Mesenchymal stem cell (in vitro differentiated cells and primary cell): Measurements from ENCODE around the gene BRD4.

ENCODE experiments used
- DNase-seq: peaks from one replicate; pipeline ENCODE4 v3.0.0-alpha.2; 2013
- H2AFZ ChIP-seq: one replicate; pipeline ENCODE4 v1.6.1; 2013; ENCODE audit warnings: low read depth, mild to moderate bottlenecking, control low read depth, inconsistent platforms, low read length, moderate library complexity
- H2AK5ac ChIP-seq: 2 replicates; pipeline ENCODE4 v1.6.1; 2013; ENCODE audit warnings: low read length, moderate library complexity, mild to moderate bottlenecking, inconsistent platforms; ENCODE audit not compliant: severe bottlenecking
- H2BK120ac ChIP-seq: one replicate; pipeline ENCODE4 v1.6.1; 2013; ENCODE audit warnings: low read depth, mild to moderate bottlenecking, inconsistent platforms, low read length, moderate library complexity
- H2BK12ac ChIP-seq, 2 experiments: one replicate each; pipeline ENCODE4 v1.6.1; 2013; ENCODE audit warnings: inconsistent platforms in 2 of 2, low read length in 2 of 2, mild to moderate bottlenecking in 2 of 2, moderate library complexity in 2 of 2, control low read depth in 1 of 2
- H2BK15ac ChIP-seq: one replicate; pipeline ENCODE4 v1.6.1; 2013; ENCODE audit warnings: mild to moderate bottlenecking, low read depth, inconsistent platforms; ENCODE audit not compliant: poor library complexity, severe bottlenecking
- H2BK5ac ChIP-seq: 2 replicates; pipeline ENCODE4 v1.6.1; 2013; ENCODE audit warnings: low read depth, mild to moderate bottlenecking, low read length, control low read depth, inconsistent platforms; ENCODE audit not compliant: poor library complexity, severe bottlenecking
- H3K14ac ChIP-seq, 2 experiments: one replicate each; pipeline ENCODE4 v1.6.1; 2013; ENCODE audit warnings: inconsistent platforms in 2 of 2, low read length in 2 of 2, control low read depth in 1 of 2, mild to moderate bottlenecking in 1 of 2, moderate library complexity in 1 of 2
- H3K18ac ChIP-seq, 2 experiments: one replicate each; pipeline ENCODE4 v1.6.1; 2013; ENCODE audit warnings: inconsistent platforms in 2 of 2, low read length in 2 of 2, control low read depth in 1 of 2, low read depth in 1 of 2, mild to moderate bottlenecking in 1 of 2
- H3K23ac ChIP-seq, 2 experiments: one replicate each; pipeline ENCODE4 v1.6.1; 2013; ENCODE audit warnings: inconsistent platforms in 2 of 2, low read length in 2 of 2, mild to moderate bottlenecking in 2 of 2, moderate library complexity in 2 of 2, control low read depth in 1 of 2
- H3K27ac ChIP-seq: 2 replicates; pipeline ENCODE4 v1.5.1; 2013; ENCODE audit warnings: mild to moderate bottlenecking, moderate library complexity, low read length, control low read depth, inconsistent platforms; ENCODE audit not compliant: poor library complexity, severe bottlenecking
- H3K27me3 ChIP-seq, 2 experiments: 2 replicates each; pipeline versions ENCODE4 v1.6.1 to v1.7.0; 2013; ENCODE audit warnings: low read length in 2 of 2, mild to moderate bottlenecking in 2 of 2, moderate library complexity in 2 of 2, control low read depth in 1 of 2, inconsistent platforms in 1 of 2; ENCODE audit not compliant: control insufficient read depth in 1 of 2, insufficient read depth in 1 of 2
- H3K36me3 ChIP-seq, 2 experiments: 2 replicates each; pipeline versions ENCODE4 v1.6.1 to v1.7.0; 2013; ENCODE audit warnings: low read length in 2 of 2, control low read depth in 1 of 2, inconsistent platforms in 1 of 2, low read depth in 1 of 2, mild to moderate bottlenecking in 1 of 2; ENCODE audit not compliant: insufficient read depth in 2 of 2, control insufficient read depth in 1 of 2
- H3K4ac ChIP-seq, 2 experiments: one replicate each; pipeline ENCODE4 v1.6.1; 2013; ENCODE audit warnings: inconsistent platforms in 2 of 2, low read length in 2 of 2, mild to moderate bottlenecking in 2 of 2, moderate library complexity in 2 of 2, control low read depth in 1 of 2, low read depth in 1 of 2
- H3K4me1 ChIP-seq: 2 replicates; pipeline ENCODE4 v1.6.1; 2013; ENCODE audit warnings: low read depth, low read length, control low read depth; ENCODE audit not compliant: control insufficient read depth, insufficient read depth
- H3K4me2 ChIP-seq: 2 replicates; pipeline ENCODE4 v1.6.1; 2013; ENCODE audit warnings: low read length, mild to moderate bottlenecking, inconsistent platforms; ENCODE audit not compliant: poor library complexity, severe bottlenecking
- H3K4me3 ChIP-seq, 2 experiments: 2 replicates each; pipeline versions ENCODE4 v1.5.1 to v1.7.0; 2013; ENCODE audit warnings: low read length in 2 of 2, mild to moderate bottlenecking in 2 of 2, control low read depth in 1 of 2, low read depth in 1 of 2; ENCODE audit not compliant: insufficient read depth in 1 of 2
- H3K79me1 ChIP-seq: replicated peaks from 2 replicates; pipeline ENCODE4 v1.6.1; 2013; ENCODE audit warnings: mild to moderate bottlenecking, control low read depth, low read length, inconsistent platforms; ENCODE audit not compliant: poor library complexity, severe bottlenecking
- H3K9ac ChIP-seq: 2 replicates; pipeline ENCODE4 v1.7.0; 2013; ENCODE audit warnings: mild to moderate bottlenecking, low read length, moderate library complexity
- H3K9me3 ChIP-seq: 2 replicates; pipeline ENCODE4 v1.7.0; 2013; ENCODE audit warnings: mild to moderate bottlenecking, low read length; ENCODE audit not compliant: control insufficient read depth
- H4K8ac ChIP-seq: one replicate; pipeline ENCODE4 v1.6.1; 2013; ENCODE audit warnings: inconsistent platforms, mild to moderate bottlenecking, low read length, moderate library complexity
- H4K91ac ChIP-seq: one replicate; pipeline ENCODE4 v1.6.1; 2013; ENCODE audit warnings: mild to moderate bottlenecking, low read length, inconsistent platforms
- WGBS: methylation state at CpG from one replicate; pipeline ENCODE4 v1.1.7; 2013; ENCODE audit warnings: mixed read lengths; 5-methylcytosine and 5-hydroxymethylcytosine counted together

The BRD4 gene

DNA sequence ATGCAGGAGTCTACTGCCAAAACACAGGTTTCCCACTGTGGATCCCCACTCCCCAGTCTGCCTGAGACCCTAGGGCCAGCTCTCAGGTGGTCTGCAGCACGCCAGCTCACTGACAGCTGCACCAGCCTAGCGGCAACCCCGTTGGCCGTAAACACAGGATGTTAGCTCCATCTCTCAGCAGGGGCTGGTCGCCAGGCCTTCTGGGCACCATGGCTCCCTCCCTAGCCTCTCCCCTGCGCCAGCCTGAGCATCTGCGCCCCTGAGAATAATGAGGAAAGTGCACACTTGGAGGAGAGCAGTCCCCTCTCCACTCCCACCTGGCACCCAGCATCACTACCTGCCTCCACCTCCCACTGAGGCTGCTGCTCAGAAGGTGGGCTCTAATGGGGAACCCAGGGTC lies 79.3 kb downstream of the BRD4 start:
- Histone ChIP-seq H2BK120ac (no peak overlapping the region), H3K14ac (no peak overlapping the region), H2BK12ac (no peak overlapping the region), H3K4me1 (peaks cover 50% of the 10 kb centered on the region), H3K9ac (no peak overlapping the region), H4K91ac (no peak overlapping the region), H2AFZ (no peak overlapping the region), H3K23ac (no peak overlapping the region), H3K27ac (no peak overlapping the region), H2AK5ac (peak overlapping the region; percentile 3), H3K36me3 (peaks cover 66 to 72% of the 10 kb centered on the region in 2 experiments), H4K8ac (no peak overlapping the region), H3K18ac (no peak overlapping the region), H3K4ac (no peak overlapping the region), H2BK15ac (no peak overlapping the region), H3K4me3 (no peak overlapping the region), H3K9me3 (no peaks in the 10 kb centered on the region), H3K27me3 (no peaks in the 10 kb centered on the region), H2BK5ac (no peak overlapping the region), H3K4me2 (no peak overlapping the region), H3K79me1 (peaks cover 53% of the 10 kb centered on the region)
- 82% methylated on average over 5 of the region's 7 CpGs for WGBS
- DNase-seq: no peak

DNA sequence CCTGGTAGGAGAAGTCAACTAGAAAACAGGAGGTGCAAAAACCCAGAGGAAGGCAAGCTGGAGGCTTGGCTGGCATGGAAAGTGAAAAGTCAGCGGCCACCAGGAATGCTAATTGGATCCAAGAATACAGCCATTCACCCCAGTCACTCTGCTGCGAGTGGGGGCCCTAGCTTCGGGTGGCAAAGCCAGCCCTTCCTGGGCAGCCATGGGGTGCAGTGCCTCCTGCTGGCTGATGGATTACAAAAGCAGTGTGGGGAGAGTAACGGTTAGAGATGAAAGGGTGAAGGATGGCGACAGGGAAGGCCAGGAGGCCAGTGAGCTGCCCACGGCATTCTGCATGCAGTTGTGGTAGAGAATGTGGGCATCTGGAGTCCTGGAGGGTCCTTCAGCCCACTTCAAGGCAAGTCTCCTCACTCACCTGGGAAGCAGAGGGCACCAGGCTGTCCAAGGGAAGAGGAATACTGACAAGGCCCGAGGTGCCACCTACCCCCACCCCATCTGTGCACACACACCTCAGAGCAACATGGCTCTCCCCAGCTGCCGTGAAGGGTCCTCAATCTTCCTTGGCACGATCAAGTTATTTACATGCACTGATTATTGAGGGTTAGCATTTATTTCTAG lies 79.8 kb downstream of the BRD4 start:
- 80% methylated on average over 6 of the region's 9 CpGs for WGBS

DNA sequence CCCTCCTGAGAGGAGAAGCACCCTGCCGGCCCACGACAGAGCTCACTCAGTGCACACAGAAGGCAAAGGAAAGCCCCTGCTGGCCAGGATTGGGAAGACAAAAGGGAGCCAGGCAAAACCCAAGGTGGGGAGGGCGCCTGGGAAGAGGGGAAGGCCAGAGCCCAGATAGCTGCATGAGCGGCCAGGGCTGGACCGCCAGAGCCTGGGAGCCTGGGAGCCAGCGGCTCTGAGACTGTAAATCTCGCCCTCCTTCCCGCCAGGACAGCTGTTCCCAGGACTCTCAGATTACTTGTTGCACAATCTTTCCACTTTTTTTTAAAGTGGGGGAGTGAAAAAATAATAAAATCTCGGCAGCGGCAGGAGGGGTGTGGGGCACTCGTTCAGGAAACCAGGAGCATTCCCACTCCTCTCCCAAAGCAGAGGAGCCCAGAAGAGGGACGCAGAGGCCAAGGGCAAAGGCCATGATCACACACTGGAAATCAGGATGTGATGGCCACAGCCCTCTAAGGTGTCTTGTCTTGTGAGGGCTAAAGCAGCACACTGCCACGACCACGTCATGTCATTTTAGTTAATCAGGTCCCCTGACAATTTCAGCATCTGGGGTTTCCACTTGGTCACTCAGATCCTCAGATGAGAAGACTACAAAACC lies 80.5 kb downstream of the BRD4 start:
- Histone ChIP-seq H3K4ac (peak overlapping the region in 1 of 2 experiments; percentile 40), H3K9ac (peak overlapping the region; percentile 65), H4K8ac (no peak overlapping the region), H2BK120ac (no peak overlapping the region), H3K4me2 (no peak overlapping the region), H2AK5ac (no peak overlapping the region), H3K9me3 (no peaks in the 10 kb centered on the region), H4K91ac (peak overlapping the region; percentile 58), H2BK15ac (peak overlapping the region; percentile 15), H2BK5ac (no peak overlapping the region), H3K27ac (peak overlapping the region; percentile 55), H3K14ac (no peak overlapping the region), H3K79me1 (peaks cover 46% of the 10 kb centered on the region), H3K18ac (peak overlapping the region; percentile 44 to 48), H3K4me1 (peaks cover 54% of the 10 kb centered on the region), H2BK12ac (peak overlapping the region in 1 of 2 experiments; percentile 82), H3K36me3 (peaks cover 64 to 71% of the 10 kb centered on the region in 2 experiments), H3K27me3 (no peaks in the 10 kb centered on the region), H3K4me3 (peak overlapping the region in 1 of 2 experiments; percentile 65), H3K23ac (no peak overlapping the region), H2AFZ (no peak overlapping the region)
- 19% methylated on average over 10 of the region's 14 CpGs for WGBS
- peak; percentile 98 for DNase-seq

More for the DNA sequence above, 79.8 kb downstream of the BRD4 start:
- Histone ChIP-seq H3K4ac (no peak overlapping the region), H3K27me3 (no peaks in the 10 kb centered on the region), H4K8ac (no peak overlapping the region), H3K4me1 (peaks cover 52% of the 10 kb centered on the region), H2BK5ac (no peak overlapping the region), H2BK120ac (no peak overlapping the region), H2BK15ac (no peak overlapping the region), H2AFZ (no peak overlapping the region), H2AK5ac (no peak overlapping the region), H3K9ac (peak overlapping the region; percentile 65), H2BK12ac (peak overlapping the region in 1 of 2 experiments; percentile 40), H3K4me3 (peak overlapping the region in 1 of 2 experiments; percentile 65), H3K14ac (no peak overlapping the region), H3K23ac (no peak overlapping the region), H4K91ac (peak overlapping the region; percentile 34), H3K9me3 (no peaks in the 10 kb centered on the region), H3K27ac (peak overlapping the region; percentile 18), H3K36me3 (peaks cover 64 to 71% of the 10 kb centered on the region in 2 experiments), H3K79me1 (peaks cover 50% of the 10 kb centered on the region), H3K18ac (peak overlapping the region in 1 of 2 experiments; percentile 44), H3K4me2 (no peak overlapping the region)
- no peak for DNase-seq

DNA sequence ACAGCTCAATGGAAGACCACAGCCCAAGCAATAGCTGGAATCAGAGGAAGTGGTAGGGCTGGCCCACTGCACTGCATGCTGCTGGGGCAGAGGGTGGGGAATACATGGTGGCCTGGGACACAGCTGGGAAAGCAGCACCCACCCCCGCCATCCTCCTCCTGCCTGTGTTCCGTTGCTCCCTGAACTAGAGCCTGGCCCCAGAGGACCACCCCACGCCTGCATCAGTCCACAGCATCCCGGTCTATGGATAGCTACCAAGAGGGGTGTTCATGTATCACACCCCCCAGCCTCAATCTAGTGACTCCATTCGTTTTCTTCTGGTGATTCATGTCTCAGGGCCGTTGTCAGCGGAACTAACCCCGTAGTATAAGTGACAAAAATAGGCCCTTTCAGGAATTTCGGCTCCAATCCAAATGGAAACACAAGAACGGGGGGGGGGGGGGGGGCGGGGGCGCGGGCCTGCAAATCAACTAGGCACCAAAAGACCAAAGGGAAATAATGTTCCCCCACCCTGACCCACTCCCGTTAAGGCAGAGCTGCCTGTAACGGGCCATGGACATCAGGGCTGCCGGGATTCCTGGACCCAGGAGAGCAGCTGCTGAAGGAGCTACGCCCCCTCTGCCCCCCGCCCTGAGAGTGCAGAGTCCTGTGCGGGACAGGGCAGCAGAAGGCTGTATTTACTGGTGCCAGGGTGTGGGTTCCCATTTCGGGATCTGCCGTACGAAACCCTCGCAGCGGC lies 81.2 kb downstream of the BRD4 start:
- WGBS: 69% methylated on average over 21 of the region's 24 CpGs
- Histone ChIP-seq H3K4me2 (no peak overlapping the region), H2BK120ac (no peak overlapping the region), H3K9ac (peak overlapping the region; percentile 67), H3K27me3 (no peaks in the 10 kb centered on the region), H2BK12ac (peak overlapping the region in 1 of 2 experiments; percentile 82), H2AK5ac (peak overlapping the region; percentile 19), H3K27ac (peak overlapping the region; percentile 89), H3K9me3 (no peaks in the 10 kb centered on the region), H4K91ac (peak overlapping the region; percentile 58), H2BK15ac (peak overlapping the region; percentile 15), H2AFZ (no peak overlapping the region), H3K4me3 (peak overlapping the region in 1 of 2 experiments; percentile 59), H3K4me1 (peaks cover 55% of the 10 kb centered on the region), H3K4ac (peak overlapping the region; percentile 9 to 40), H3K23ac (no peak overlapping the region), H4K8ac (peak overlapping the region; percentile 53), H3K14ac (peak overlapping the region in 1 of 2 experiments; percentile 37), H3K79me1 (peaks cover 47% of the 10 kb centered on the region), H3K36me3 (peaks cover 64 to 71% of the 10 kb centered on the region in 2 experiments), H3K18ac (peak overlapping the region; percentile 48 to 71), H2BK5ac (no peak overlapping the region)
- peak; percentile 63 for DNase-seq
